ENCODE data around the gene CLSTN2. TPM values are rescaled to one million over a fixed set of nuclear protein-coding genes. Genes with fewer than 3 reads are reported as not detected.

CLSTN2 gene
- total RNA-seq, 1 experiment from 2014 or later = 0.68 TPM

- Histone ChIP-seq H3K27ac (ENCODE audit: insufficient read length, low read depth, low read length) (no peak overlapping the region), H2BK120ac (ENCODE audit: low read depth, low read length, poor library complexity, severe bottlenecking) (no peak overlapping the region), H3K27me3 (ENCODE audit: insufficient read depth, low read length) (no peaks in the 10 kb centered on the region), H3K79me2 (ENCODE audit: insufficient read depth, low read length) (no peaks in the 10 kb centered on the region), H4K20me1 (ENCODE audit: control insufficient read depth, insufficient read depth, insufficient read length) (no peaks in the 10 kb centered on the region), H3K18ac (ENCODE audit: insufficient read length, low read depth, low read length) (no peak overlapping the region), H3K79me1 (ENCODE audit: insufficient read depth, low read depth, low read length, poor library complexity, severe bottlenecking) (no peaks in the 10 kb centered on the region), H3T11ph (ENCODE audit: low read length) (no peak overlapping the region), H3K14ac (ENCODE audit: insufficient read depth, low read length) (no peak overlapping the region), H2BK15ac (ENCODE audit: low read depth, low read length) (no peak overlapping the region), H3K23me2 (ENCODE audit: insufficient read length, low read depth, low read length, poor library complexity, severe bottlenecking) (no peaks in the 10 kb centered on the region), H3K4me2 (ENCODE audit: insufficient read depth, insufficient read length, low read length) (no peak overlapping the region), H3K23ac (ENCODE audit: insufficient read length, low read depth, low read length) (no peak overlapping the region), H2BK20ac (ENCODE audit: low read depth, low read length, poor library complexity, severe bottlenecking) (no peak overlapping the region), H2BK12ac (ENCODE audit: insufficient read length, low read depth, low read length) (no peak overlapping the region), H2BK5ac (ENCODE audit: insufficient read length, low read length) (no peak overlapping the region), H3K4ac (ENCODE audit: low read depth, low read length) (no peak overlapping the region), H3K4me1 (ENCODE audit: insufficient read depth, low read length) (no peaks in the 10 kb centered on the region; the same call in 1 of the 2 replicates), H4K5ac (ENCODE audit: insufficient read length, low read depth, low read length) (no peak overlapping the region), H2AFZ (ENCODE audit: low read length) (no peak overlapping the region), H3K56ac (ENCODE audit: insufficient read length, low read depth, low read length) (no peak overlapping the region), H3K9ac (ENCODE audit: extremely low read depth, insufficient read length, low read length) (no peak overlapping the region), H2AK5ac (ENCODE audit: insufficient read length, low read length) (no peak overlapping the region), H4K8ac (replicated peaks; ENCODE audit: insufficient read length, low read depth, low read length) (no peak overlapping the region), H4K91ac (ENCODE audit: insufficient read length, low read depth, low read length) (no peak overlapping the region), H3K9me3 (ENCODE audit: control insufficient read depth, low read depth, low read length) (no peaks in the 10 kb centered on the region)
- peaks cover 4 to 8% of the 10 kb centered on the region in 2 experiments; a peak in 2 of 4 replicates for H3K4me1 Mint-ChIP-seq
- TF ChIP-seq, protein P1, sequence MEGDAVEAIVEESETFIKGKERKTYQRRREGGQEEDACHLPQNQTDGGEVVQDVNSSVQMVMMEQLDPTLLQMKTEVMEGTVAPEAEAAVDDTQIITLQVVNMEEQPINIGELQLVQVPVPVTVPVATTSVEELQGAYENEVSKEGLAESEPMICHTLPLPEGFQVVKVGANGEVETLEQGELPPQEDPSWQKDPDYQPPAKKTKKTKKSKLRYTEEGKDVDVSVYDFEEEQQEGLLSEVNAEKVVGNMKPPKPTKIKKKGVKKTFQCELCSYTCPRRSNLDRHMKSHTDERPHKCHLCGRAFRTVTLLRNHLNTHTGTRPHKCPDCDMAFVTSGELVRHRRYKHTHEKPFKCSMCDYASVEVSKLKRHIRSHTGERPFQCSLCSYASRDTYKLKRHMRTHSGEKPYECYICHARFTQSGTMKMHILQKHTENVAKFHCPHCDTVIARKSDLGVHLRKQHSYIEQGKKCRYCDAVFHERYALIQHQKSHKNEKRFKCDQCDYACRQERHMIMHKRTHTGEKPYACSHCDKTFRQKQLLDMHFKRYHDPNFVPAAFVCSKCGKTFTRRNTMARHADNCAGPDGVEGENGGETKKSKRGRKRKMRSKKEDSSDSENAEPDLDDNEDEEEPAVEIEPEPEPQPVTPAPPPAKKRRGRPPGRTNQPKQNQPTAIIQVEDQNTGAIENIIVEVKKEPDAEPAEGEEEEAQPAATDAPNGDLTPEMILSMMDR (conservative IDR thresholded peaks at IDR 0.05) = no peak
- no peaks in the 10 kb centered on the region for H3K9me3 Mint-ChIP-seq
- H3K27me3 Mint-ChIP-seq (ENCODE audit: low read depth) = no peaks in the 10 kb centered on the region
- DNase-seq = no peak
- no peaks in the 10 kb centered on the region for H3K36me3 Mint-ChIP-seq (ENCODE audit: insufficient read depth in 1 of 3, low read depth in 3 of 3)
- no peak overlapping the region for H3K4me3 Mint-ChIP-seq
- WGBS (ENCODE audit: extremely low coverage, insufficient read length, low lambda C conversion rate) = no CpG with 5 or more reads among the region's 5 CpGs
- H3K27ac Mint-ChIP-seq = no peak overlapping the region
These were observed 339.4 kb downstream of the CLSTN2 start for GRCh38 chr3:140274429-140274828.

All from H9 (cell line).